ENCODE results near the gene PNMA1.

DNA sequence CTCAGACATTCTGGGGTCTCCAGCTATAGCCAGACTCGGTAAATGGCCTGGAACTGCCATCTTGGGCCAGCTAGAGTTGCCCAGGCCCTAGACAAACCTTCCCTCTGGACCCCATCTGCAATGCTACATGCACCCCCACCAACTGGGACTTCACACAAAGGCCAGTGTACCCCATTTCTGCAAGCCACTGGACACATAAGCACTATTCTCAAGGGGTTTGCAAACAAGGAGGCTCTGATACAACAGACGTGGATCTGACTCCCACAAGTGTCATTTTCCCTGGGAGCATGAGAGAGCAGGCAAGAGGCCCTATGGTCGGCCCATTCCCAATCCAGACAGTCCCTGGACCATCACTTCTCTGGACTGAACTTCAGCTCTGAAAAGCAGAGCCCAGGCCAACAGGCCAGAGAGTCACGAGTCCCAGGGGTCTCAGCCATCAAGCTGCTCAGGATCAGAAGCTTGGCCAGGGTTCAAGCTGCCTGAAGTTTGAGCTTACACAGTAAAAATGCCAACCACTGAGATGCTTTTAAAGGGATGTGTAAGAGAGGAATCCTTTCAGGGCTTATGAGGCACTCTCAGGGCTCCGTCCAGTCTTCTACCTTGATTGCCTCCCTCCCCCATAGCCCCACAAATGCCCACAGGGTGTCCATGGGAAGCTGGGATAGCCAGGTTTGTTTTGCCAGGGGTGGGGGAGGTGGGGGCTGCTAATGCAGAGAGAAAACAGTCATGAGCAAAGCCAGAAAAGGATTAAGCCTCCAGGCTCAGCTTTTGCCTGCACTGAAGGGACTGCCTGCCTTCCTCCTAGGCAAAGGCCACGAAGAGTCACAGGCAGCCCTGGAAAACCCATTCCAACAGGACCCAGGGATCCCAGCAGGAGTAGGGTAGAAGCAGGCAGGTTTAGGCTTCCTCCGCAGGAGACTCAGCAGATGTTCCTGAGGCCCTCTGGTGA, 31.7 kb upstream of the PNMA1 start:
- TF ChIP-seq, protein P1, sequence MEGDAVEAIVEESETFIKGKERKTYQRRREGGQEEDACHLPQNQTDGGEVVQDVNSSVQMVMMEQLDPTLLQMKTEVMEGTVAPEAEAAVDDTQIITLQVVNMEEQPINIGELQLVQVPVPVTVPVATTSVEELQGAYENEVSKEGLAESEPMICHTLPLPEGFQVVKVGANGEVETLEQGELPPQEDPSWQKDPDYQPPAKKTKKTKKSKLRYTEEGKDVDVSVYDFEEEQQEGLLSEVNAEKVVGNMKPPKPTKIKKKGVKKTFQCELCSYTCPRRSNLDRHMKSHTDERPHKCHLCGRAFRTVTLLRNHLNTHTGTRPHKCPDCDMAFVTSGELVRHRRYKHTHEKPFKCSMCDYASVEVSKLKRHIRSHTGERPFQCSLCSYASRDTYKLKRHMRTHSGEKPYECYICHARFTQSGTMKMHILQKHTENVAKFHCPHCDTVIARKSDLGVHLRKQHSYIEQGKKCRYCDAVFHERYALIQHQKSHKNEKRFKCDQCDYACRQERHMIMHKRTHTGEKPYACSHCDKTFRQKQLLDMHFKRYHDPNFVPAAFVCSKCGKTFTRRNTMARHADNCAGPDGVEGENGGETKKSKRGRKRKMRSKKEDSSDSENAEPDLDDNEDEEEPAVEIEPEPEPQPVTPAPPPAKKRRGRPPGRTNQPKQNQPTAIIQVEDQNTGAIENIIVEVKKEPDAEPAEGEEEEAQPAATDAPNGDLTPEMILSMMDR (IDR thresholded peaks at IDR 0.05) = no peak
- no peak for TF ChIP-seq POLR2A (IDR thresholded peaks at IDR 0.05)

Data from heart left ventricle (tissue), 13 donors.